Measurements from ENCODE around the gene RYR3.

DNA sequence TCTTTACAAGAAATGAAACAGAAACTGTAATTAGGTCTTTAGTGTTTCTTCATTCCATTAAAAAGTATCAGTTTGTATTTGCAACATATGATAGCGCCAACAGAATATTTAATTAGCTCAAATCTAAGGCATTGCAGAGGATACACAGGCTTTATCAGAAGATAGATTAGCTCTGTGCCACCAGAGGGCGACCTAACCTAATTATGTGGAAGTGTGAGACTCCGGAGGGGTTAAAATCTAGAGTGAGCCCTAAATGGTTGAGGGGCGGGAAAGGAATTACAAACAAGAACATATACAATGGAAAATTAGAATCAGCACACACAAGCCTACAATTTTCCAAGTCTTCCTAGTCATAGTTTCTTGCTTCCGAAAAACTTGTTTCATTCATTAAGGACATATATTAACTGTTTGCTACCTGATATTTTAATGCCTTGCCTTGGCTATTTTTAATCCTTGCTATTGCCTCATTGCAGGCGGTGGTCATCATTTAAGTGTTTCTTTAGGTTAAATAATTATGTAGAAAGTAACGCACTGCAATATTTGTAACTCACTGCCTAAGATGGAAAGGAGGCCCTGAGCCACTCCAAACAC lies 18.0 kb upstream of the RYR3 start:
- TF ChIP-seq, protein P1, sequence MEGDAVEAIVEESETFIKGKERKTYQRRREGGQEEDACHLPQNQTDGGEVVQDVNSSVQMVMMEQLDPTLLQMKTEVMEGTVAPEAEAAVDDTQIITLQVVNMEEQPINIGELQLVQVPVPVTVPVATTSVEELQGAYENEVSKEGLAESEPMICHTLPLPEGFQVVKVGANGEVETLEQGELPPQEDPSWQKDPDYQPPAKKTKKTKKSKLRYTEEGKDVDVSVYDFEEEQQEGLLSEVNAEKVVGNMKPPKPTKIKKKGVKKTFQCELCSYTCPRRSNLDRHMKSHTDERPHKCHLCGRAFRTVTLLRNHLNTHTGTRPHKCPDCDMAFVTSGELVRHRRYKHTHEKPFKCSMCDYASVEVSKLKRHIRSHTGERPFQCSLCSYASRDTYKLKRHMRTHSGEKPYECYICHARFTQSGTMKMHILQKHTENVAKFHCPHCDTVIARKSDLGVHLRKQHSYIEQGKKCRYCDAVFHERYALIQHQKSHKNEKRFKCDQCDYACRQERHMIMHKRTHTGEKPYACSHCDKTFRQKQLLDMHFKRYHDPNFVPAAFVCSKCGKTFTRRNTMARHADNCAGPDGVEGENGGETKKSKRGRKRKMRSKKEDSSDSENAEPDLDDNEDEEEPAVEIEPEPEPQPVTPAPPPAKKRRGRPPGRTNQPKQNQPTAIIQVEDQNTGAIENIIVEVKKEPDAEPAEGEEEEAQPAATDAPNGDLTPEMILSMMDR (conservative IDR thresholded peaks at IDR 0.05 in 1 of 2, IDR thresholded peaks at IDR 0.05 in 1 of 2; ENCODE audit: extremely low read depth in 1 of 2, insufficient read depth in 1 of 2, low read depth in 1 of 2, low read length in 2 of 2): peak; percentile 74 to 77
- TF ChIP-seq EZH2 (IDR thresholded peaks at IDR 0.05; ENCODE audit: borderline replicate concordance, low read length): no peak
